Activated T-helper 1 cell treated with anti-CD3 and anti-CD28 coated beads, Interleukin-12 subunit alpha, Interleukin-12 subunit beta, Interleukin-2, Interleukin-4 antibody, amounts not matched to agents 30 ng/mL and 10 ng/mL and 1 ng/mL, durations not matched to agents 14 hours and 24 hours and 36 hours (primary cell): Measurements from ENCODE around the gene LIN28B. TPM values are rescaled to one million over a fixed set of nuclear protein-coding genes. Genes with fewer than 3 reads are reported as not detected.
"Not testable (repeated sequence)": the region's sequence is repeated elsewhere in the genome, so short reads cannot be mapped to it uniquely, and the experiment has no call there.

Experiments
- DNase-seq: peaks from one replicate; pipeline ENCODE4 v3.0.0; 2021; ENCODE audit warnings: low spot score
- H3K27ac Mint-ChIP-seq: one replicate; pipeline ENCODE4 v1.8.0; 2021; ENCODE audit warnings: mild to moderate bottlenecking, mixed read lengths
- H3K27me3 Mint-ChIP-seq: one replicate; pipeline ENCODE4 v1.8.0; 2022; ENCODE audit warnings: mild to moderate bottlenecking, moderate library complexity, mixed read lengths; ENCODE audit not compliant: insufficient read depth
- H3K36me3 Mint-ChIP-seq: one replicate; pipeline ENCODE4 v1.8.0; 2021; ENCODE audit warnings: low read depth, mixed read lengths
- H3K4me1 Mint-ChIP-seq: one replicate; pipeline ENCODE4 v1.8.0; 2021; ENCODE audit warnings: low read depth, mixed read lengths
- H3K4me3 Mint-ChIP-seq: one replicate; pipeline ENCODE4 v1.8.0; 2021; ENCODE audit warnings: mild to moderate bottlenecking, moderate library complexity, mixed read lengths
- H3K9me3 Mint-ChIP-seq: one replicate; pipeline ENCODE4 v1.8.0; 2021; ENCODE audit warnings: mixed read lengths
- intact Hi-C: fragments of 100-400 bp; cut with micrococcal nuclease; formaldehyde crosslinking; loops from one replicate; pipeline ENCODE4 v1.15.1; 2024
- total RNA-seq: library from RNA; stranded (reverse); gene quantifications from 2 replicates; pipeline ENCODE4 v1.2.3, GENCODE V29; 2022

LIN28B gene
- total RNA-seq, 1 donor from 2014 or later: not detected

DNA sequence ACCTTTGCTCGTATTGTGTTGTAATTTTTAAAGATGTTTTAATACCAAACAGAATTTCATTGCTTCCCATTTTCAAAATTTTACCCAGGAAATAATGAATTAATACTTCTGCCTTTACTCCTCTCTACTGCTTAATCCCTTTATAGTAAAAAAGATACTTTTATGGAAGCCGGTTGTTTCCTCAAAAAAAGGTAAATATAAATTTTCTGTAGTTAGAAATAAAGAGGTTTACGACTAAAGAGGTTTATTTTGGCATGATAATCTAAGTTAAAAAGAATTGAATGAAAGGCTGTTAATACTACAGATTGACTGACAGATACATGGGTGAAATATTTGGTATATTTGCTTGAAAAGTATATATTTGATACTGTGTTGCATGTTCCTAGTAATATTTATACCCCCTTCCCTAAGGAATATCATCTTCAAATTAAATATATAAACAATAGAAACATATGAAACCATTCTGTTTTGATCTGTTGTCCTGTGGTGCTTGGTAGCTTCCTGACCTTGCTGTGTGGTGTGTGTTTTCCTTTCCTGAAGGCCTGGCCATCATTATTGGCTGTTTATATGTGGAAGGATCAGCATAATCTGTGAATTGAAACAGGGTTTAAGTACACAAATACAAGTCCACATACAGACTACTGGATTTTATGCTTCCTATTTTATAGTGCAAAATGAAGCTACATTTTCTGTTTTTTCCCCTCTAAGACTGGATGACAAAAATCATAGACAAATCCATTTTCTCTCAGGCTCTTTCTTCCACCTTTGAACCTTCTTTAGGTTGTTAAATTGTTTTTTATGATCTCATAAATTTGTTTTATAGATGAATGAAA is 2.3 kb downstream of the LIN28B start:
- H3K4me3 Mint-ChIP-seq: no peak overlapping the region
- intact Hi-C loops: loop anchor here (5.0 kb wide), 1 partner anchor 178 kb away; a partner anchor contains a TSS
- no peak for DNase-seq
- H3K27ac Mint-ChIP-seq: no peak overlapping the region
- H3K36me3 Mint-ChIP-seq: peaks cover 2% of the 10 kb centered on the region
- peaks cover 55% of the 10 kb centered on the region for H3K27me3 Mint-ChIP-seq
- no peaks in the 10 kb centered on the region for H3K9me3 Mint-ChIP-seq
- H3K4me1 Mint-ChIP-seq: peaks cover 21% of the 10 kb centered on the region

DNA sequence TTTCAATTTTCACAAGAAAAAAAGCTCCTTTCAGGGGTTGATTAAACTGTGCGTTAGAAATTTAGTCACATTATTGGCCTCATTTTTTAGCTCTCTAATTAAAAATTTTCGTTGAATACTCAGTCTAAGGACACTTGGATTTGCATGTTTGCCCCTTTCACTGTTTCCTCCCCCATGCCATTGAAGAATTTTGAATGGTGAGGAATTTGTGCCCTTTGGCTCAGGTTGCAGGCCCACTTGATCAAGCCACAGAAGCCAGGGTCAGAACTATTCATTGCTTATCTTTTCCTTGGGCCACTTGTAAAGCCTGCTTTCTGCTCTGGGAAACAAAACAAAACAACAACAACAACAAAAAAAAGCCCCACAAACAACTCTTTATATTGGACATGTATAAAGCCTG is 12.2 kb downstream of the LIN28B start:
- no peaks in the 10 kb centered on the region for H3K36me3 Mint-ChIP-seq
- H3K27ac Mint-ChIP-seq: no peak overlapping the region
- no peak for DNase-seq
- no peaks in the 10 kb centered on the region for H3K4me1 Mint-ChIP-seq
- intact Hi-C loops: no loop called here
- H3K27me3 Mint-ChIP-seq: peaks cover 12% of the 10 kb centered on the region
- no peak overlapping the region for H3K4me3 Mint-ChIP-seq
- no peaks in the 10 kb centered on the region for H3K9me3 Mint-ChIP-seq

DNA sequence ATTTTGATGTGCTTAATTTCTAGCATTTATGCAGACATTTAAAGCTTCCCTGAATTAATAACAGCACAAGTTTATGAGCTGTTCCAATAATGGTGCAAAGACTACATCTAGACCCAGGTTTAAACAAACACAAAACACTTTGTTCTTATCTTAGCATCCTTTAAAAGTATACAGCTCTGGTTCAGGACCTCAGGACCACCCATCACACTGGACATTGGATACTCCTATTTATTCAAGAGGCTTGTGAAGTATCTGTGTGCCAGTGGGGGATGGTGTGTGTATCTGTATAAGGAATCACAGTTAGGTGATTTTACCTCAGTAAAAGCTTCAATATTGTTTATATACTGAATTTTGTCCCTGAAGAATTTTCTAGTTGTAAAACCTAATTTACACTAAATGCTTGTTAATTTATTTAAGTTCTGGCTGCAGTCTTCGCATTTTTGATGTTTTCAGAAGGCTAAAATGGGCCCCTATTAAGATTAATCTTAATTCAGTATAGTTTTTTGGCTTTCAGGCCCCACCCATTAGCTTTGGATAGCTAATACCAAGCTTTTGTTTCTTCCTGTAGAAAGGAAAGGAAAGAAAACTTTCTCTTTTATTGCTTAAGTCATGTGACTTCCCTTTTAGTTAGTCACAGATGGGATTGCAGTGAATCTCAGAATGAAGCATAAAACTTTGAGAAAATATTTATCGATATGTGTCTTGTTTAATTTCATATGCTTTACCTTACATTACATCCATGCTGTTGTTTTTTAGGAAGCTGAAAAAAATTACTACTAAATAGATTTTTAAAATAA is 13.1 kb downstream of the LIN28B start:
- H3K27me3 Mint-ChIP-seq: peaks cover 8% of the 10 kb centered on the region
- no peaks in the 10 kb centered on the region for H3K4me1 Mint-ChIP-seq
- intact Hi-C loops: no loop called here
- H3K27ac Mint-ChIP-seq: no peak overlapping the region
- no peak for DNase-seq
- no peaks in the 10 kb centered on the region for H3K36me3 Mint-ChIP-seq
- H3K4me3 Mint-ChIP-seq: no peak overlapping the region
- H3K9me3 Mint-ChIP-seq: no peaks in the 10 kb centered on the region

DNA sequence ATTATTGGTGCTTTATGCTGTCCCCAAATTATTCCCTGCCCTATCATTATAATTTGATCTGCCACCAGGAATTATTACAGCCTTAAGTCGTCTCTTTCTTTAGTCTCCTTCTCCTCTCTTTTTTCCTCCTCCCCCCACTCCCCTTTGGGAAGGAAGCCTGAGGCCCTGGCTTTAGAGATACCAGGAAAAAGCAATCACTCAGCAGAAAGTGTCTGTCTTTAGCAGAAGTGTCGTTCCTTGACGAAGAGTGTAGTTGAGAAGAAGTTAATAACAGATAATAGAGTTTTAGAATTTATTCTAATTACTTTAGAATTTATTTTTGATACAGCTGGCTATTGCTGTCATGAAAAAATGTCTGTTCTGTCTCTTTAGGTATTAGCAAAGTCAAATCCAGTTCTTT is 16.5 kb downstream of the LIN28B start:
- Mint-ChIP-seq H3K36me3 (no peaks in the 10 kb centered on the region), H3K9me3 (no peaks in the 10 kb centered on the region), H3K4me1 (no peaks in the 10 kb centered on the region), H3K27ac (no peak overlapping the region), H3K4me3 (no peak overlapping the region), H3K27me3 (peaks cover 10% of the 10 kb centered on the region)
- intact Hi-C loops: no loop called here
- no peak for DNase-seq

DNA sequence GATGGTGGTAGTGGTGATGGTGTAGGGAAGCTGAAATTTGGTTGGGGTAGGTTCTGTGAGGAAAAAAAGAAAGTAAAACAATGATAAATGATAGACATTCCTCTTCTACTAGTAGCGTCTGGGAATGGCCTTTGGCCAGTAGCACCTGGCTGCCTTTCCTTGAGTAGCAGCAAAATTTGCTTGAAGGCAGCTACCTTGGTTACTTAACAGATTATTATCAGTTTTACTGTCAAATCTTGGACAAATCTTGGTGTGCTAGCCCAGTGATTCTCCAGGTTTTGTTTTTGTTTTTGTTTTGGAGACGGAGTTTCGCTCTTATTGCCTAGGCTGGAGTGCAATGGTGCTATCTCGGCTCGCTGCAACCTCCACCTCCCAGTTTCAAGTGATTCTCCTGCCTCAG is 26.4 kb downstream of the LIN28B start:
- Mint-ChIP-seq H3K9me3 (no peaks in the 10 kb centered on the region), H3K27ac (no peak overlapping the region), H3K27me3 (peaks cover 13% of the 10 kb centered on the region), H3K4me1 (no peaks in the 10 kb centered on the region), H3K36me3 (no peaks in the 10 kb centered on the region), H3K4me3 (no peak overlapping the region)
- no peak for DNase-seq
- intact Hi-C loops: no loop called here

DNA sequence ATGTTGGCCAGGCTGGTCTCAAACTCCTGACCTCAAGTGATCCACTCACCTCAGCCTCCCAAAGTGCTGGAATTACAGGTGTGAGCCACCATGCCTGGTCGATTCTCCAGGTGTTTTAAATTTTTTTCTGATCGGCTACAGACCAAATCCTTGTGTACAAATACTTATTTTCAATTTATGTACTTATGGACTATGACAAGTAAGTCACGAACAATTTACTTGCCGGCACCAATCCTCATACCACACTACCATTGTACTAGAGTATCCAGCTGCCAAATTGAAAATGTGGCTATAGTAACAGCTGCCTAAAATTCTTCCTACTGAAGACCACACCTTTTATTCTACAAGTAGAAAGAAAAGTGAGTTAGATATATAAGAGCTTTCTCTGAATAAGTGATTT is 26.9 kb downstream of the LIN28B start:
- Mint-ChIP-seq H3K4me1 (no peaks in the 10 kb centered on the region), H3K36me3 (no peaks in the 10 kb centered on the region), H3K4me3 (no peak overlapping the region), H3K27ac (no peak overlapping the region), H3K27me3 (peaks cover 13% of the 10 kb centered on the region), H3K9me3 (no peaks in the 10 kb centered on the region)
- no peak for DNase-seq
- intact Hi-C loops: no loop called here

DNA sequence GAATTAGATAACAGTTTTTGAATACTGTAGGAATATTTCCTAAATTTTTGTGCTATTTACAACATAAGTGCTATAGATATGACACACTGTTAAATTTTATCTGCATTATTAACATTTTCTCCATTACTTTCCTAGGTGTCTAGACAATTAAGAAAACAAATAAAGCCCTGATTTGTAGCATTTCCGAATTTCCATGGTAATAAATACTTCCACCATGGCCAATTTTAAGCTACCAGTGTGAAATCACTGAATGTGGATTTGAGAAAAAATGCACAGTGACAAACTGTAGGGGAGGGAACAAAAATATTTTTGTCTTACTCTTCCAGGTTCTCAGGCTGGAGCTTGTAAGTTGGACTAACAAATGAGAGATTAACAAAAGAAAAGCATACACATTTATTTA is 27.9 kb downstream of the LIN28B start:
- Mint-ChIP-seq H3K9me3 (no peaks in the 10 kb centered on the region), H3K4me1 (no peaks in the 10 kb centered on the region), H3K27me3 (peaks cover 15% of the 10 kb centered on the region), H3K36me3 (no peaks in the 10 kb centered on the region), H3K27ac (no peak overlapping the region), H3K4me3 (no peak overlapping the region)
- no peak for DNase-seq
- intact Hi-C loops: no loop called here

DNA sequence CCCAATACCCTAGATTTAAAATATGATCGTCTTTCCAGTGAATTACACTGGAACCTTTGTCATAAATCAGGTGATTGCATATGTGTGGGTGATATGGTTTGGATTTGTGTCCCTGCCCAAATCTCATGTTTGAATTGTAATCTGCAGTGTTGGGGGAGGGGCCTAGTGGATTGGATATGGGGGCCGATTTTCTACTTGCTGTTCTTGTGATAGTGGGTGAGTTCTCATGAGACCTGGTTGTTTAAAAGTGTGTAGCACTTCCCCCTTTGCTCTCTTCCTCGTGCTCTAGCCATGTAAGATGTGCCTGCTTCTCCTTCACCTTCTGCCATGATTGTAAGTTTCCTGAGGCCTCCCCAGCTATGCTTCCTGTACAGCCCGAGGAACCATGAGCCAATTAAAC is 29.0 kb downstream of the LIN28B start:
- DNase-seq, H3K27ac Mint-ChIP-seq, H3K4me3 Mint-ChIP-seq, H3K9me3 Mint-ChIP-seq, intact Hi-C loops, H3K36me3 Mint-ChIP-seq, H3K4me1 Mint-ChIP-seq: not testable (repeated sequence)
- peaks cover 15% of the 10 kb centered on the region for H3K27me3 Mint-ChIP-seq

DNA sequence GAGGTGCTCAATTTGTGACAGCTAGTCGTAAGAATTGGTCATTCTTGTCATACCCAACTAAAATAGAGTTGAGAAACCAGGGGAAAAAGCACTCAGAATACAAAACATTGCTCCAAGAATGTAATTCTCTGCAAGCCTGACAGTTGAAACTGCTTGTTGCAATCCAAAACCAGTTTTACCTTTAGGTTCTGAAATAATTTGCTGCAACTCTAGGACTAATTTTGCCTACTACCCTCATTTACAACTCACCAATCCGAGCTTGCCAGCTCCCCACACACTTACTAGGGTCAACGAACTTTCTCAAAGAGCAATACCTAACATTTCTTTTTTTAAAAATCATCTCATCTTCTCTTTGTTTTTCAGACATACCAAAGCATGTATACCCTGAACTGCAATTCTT is 29.7 kb downstream of the LIN28B start:
- H3K36me3 Mint-ChIP-seq: no peaks in the 10 kb centered on the region
- H3K27me3 Mint-ChIP-seq: peaks cover 10% of the 10 kb centered on the region
- no peaks in the 10 kb centered on the region for H3K4me1 Mint-ChIP-seq
- intact Hi-C loops: no loop called here
- DNase-seq: no peak
- H3K9me3 Mint-ChIP-seq: no peaks in the 10 kb centered on the region
- H3K27ac Mint-ChIP-seq: no peak overlapping the region
- no peak overlapping the region for H3K4me3 Mint-ChIP-seq

DNA sequence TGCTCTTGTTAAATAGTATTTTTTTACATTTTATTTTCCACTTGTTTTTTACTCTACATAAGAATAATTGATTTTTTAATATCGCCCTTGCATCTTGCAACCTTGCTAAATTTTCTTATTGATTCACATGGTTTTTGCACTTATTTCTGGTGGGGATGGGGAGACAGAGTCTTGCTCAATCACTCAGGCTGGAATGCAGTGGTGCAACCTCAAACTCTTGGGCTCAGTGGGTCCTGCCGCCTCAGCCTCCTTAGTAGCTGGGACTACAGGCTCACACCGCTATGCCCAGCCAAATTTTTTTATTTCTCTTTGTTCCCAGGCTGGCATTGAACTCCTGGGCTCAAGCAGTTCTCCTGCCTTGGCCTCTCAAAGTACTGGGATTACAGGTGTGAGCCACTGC is 30.3 kb downstream of the LIN28B start:
- DNase-seq: no peak
- H3K36me3 Mint-ChIP-seq: no peaks in the 10 kb centered on the region
- intact Hi-C loops: no loop called here
- no peak overlapping the region for H3K27ac Mint-ChIP-seq
- no peaks in the 10 kb centered on the region for H3K4me1 Mint-ChIP-seq
- no peak overlapping the region for H3K4me3 Mint-ChIP-seq
- peaks cover 10% of the 10 kb centered on the region for H3K27me3 Mint-ChIP-seq
- no peaks in the 10 kb centered on the region for H3K9me3 Mint-ChIP-seq

DNA sequence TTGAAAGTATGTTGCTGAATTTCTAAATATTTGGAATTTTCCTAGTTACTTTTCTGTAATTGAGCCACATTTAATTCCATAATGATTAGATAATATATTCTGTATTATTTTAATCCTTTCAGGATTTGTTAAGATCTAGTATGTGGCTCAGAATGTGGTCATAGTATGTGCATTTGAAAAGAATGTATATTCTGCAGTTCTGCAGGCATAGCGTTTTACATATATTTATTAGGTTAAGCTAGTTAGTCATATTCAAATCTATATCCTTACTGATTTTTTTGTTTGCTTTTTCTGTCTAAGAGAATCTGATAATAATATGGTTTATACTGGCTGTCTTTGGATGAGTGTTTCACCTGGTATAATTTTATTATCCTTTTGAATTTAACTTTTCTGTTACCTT is 33.2 kb downstream of the LIN28B start:
- H3K9me3 Mint-ChIP-seq: no peaks in the 10 kb centered on the region
- H3K27me3 Mint-ChIP-seq: peaks cover 10% of the 10 kb centered on the region
- intact Hi-C loops: no loop called here
- no peak overlapping the region for H3K27ac Mint-ChIP-seq
- no peaks in the 10 kb centered on the region for H3K36me3 Mint-ChIP-seq
- no peak overlapping the region for H3K4me3 Mint-ChIP-seq
- no peaks in the 10 kb centered on the region for H3K4me1 Mint-ChIP-seq
- DNase-seq: no peak

DNA sequence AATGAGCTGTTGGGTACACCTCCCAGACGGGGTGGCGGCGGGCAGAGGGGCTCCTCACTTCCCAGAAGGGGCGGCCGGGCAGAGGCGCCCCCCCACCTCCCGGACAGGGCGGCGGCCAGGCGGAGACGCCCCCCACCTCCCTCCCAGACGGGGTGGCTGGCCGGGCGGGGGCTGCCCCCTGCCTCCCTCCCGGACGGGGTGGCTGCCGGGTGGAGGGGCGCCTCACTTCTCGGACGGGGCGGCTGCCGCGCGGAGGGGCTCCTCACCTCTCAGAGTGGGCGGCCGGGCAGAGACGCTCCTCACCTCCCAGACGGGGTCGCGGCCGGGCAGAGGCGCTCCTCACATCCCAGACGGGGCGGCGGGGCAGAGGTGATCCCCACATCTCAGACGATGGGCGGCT is 34.2 kb downstream of the LIN28B start:
- H3K27ac Mint-ChIP-seq, H3K36me3 Mint-ChIP-seq, H3K4me1 Mint-ChIP-seq, H3K9me3 Mint-ChIP-seq, H3K4me3 Mint-ChIP-seq, H3K27me3 Mint-ChIP-seq, intact Hi-C loops, DNase-seq: not testable (repeated sequence)

DNA sequence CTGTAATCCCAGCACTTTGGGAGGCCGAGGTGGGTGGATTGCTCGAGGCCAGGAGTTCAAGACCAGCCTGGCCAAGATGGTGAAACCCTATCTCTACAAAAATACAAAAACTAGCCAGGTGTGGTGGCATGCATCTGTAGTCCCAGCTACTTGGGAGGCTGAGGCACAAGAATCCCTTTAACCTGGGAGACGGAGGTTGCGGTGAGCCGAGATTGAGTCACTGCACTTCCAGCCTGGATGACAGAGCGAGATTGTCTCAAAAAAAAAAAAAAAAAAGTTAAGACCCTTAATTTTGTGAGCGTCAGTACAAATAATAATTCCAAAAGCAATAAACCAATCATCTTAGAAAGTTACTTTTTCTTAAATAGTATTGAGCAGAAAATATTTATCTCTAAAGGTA is 36.7 kb downstream of the LIN28B start:
- not testable (repeated sequence) for H3K9me3 Mint-ChIP-seq, H3K27ac Mint-ChIP-seq

More for the DNA sequence above, 36.7 kb downstream of the LIN28B start:
- intact Hi-C loops, H3K4me1 Mint-ChIP-seq, H3K4me3 Mint-ChIP-seq, H3K27me3 Mint-ChIP-seq, H3K36me3 Mint-ChIP-seq, DNase-seq: not testable (repeated sequence)
